Measurements from ENCODE around the gene DAB2IP.

DNA sequence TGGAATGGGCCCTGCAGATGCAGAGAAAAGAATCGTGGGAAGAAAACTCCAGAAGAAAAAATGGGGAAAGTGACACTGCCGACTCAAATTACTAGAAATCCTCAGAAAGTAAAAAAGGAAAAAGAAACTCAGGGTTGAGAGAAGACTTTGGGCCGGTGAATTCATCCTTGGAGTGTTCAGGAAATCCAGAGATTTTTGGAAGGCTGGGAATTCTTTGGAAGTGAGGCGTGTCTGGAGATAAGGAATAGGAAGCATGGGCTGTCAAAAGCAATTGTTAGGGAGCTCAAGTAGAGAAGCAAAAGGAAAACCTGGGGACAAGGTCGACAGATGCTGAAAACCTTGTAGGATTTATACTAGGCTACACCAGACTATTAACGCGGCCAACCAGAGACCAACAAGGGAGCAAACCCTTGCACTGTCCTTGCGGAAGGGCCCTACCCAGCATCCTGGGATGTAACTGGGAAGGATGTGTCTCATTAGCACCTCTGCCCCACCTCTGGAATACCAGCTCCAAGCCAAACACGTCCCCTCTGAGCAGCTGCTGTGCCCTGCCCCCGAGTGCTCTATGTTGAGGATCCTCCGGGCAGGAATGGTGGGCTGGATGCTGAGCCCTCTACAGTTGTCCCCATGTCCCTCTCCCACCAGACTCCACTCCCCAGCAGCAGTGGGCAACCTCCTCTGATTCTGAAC lies 11.6 kb downstream of the DAB2IP start:
- no peak for TF ChIP-seq CTCF (IDR thresholded peaks at IDR 0.05)
- no peak for TF ChIP-seq POLR2A (IDR thresholded peaks at IDR 0.05)
